ENCODE results near the gene DAAM2.

DAAM2 gene

DNA sequence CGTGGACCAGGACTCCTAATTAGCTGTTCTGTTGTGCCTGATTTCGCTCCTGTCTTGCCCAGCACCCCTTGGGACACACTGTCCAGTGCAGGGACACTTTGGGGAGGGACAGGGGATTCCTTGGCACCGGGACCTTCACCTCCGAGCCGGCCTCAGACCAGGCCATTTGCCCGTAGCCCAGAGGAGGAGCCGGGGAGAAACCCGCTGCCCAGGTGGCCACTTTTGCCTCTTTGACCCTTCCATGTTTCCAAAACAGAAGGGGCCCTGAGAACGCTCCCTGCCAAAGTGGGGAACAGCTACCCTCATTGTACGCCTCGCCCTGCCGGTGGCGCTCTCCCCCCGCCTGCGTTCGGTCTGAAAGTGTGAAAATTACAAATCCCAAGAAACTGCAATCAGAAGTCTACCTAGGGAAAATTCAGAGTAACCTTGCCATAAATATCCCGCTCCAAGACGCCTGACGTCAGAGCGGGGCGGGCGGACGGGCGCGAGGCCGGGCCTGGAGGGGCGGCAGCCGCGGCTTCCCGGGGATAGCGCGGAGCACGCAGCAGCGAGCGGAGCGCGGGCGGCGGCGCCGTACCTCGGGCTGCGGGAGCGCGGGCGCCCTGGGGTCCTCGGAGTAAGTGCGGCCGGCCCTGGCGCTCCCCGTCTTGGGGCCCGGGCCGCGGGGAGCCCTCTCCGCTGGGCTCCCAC is at the start of gene DAAM2:
Gene DAAM2 (plus strand): TSS at position 527 of the 690 bp plus-strand sequence. CDS start 63,927 bp downstream, outside the sequence.
- in situ Hi-C loops (cut with HindIII; ENCODE audit: low sequenced_read_pairs): no loop called here

DNA sequence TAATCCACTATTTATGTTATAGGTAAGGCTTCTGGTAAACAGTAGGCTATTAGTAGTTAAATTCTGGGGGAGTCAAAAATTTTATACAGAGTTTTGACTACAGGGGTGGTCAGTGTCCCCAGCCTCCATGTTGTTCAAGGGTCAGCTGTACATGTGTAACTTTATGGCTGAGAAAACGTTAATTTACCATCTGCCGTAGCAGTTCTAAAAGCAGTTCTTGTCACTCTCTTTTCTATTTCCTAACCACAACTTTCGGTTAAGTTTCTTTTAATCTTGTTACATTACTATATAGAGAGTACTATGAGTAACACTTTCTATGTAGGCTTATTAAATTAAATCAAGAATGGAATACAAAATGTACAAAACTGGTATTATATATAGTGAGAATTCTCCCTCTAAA is 45.4 kb upstream of the DAAM2 start:
- in situ Hi-C loops (cut with HindIII; ENCODE audit: low sequenced_read_pairs): no loop called here

DNA sequence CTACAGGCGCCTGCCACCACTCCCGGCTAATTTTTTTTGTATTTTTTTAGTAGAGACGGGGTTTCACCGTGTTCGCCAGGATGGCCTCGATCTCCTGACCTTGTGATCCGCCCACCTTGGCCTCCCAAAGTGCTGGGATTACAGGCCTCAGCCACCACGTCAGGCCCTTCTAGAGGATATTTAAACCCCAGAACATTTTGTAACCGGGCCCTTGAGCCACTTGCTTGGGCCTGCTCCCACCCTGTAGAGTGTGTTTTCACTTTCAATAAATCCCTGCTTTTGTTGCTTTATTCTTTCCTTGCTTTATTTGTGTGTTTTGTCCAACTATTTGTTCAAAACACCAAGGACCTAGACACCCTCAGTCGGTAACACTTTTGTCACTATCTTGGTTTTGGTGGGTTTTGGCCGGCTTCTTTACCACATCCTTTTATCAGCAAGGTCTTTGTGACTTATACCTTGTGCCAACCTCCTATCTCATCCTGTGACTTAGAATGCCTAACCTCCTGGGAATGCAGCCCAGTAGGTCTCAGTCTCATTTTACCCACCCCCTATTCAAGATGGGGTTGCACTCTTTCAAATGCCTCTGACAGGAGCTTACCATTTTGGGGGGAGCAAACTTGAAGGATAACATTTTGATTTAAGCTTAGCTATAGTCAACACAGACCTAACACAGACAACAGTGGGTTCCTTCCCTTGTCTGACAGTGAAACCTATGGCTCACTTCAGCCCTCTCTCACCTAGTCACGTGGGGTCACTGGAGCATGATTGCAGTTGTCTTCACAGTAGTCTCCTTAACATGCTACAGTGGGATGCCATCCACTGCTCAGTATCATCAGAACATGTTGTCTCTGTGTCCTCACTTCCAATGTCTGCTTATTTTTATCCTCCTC is 39.1 kb upstream of the DAAM2 start:
- in situ Hi-C loops (cut with HindIII; ENCODE audit: low sequenced_read_pairs): loop anchor here (10.0 kb wide), 1 partner anchor 268 kb away; no protein-coding TSS in a partner anchor

DNA sequence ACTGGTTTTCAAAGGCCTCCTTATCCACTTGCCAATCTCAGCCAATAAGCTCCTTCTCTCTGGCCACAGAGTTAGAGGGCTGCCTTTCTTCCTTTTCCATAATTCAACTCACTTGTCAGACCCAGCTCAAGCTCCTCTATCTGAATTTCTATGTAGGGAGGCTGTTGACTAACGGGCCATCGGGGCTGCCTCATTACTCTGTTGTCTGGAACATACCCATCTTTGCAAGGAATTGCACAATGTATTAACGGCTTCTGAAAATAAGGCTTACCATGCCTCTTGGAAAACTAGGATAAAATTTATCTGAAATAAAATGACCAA is 38.5 kb upstream of the DAAM2 start:
- in situ Hi-C loops (cut with HindIII; ENCODE audit: low sequenced_read_pairs): loop anchor here (10.0 kb wide), 1 partner anchor 269 kb away; no protein-coding TSS in a partner anchor

DNA sequence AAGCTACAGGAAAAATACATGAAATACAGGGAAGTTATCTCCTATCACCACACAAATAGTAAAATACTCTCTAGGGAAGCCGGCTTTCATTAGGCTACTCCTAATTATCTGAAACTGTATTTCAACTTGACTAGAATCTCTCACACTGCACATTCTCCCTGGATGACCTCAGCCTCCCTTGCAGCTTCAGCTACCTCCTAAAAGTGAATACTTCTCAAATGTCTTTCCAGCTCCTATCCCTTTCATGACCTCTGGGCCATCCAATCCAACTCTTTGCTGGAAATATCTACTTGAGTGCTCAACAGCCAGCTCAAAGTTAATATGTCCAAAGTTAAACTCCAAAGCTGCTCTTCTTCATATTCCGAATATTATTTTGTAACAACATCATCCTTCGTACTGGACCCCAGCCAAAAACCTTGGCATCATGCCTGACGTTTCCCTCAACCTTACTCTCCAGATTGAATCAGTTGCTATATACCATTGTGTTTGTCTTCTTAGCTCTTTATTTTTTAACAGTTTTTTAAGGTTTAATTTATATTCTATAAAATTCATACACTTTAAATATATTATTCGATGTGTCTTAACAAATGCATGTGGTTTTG is 37.6 kb upstream of the DAAM2 start:
- in situ Hi-C loops (cut with HindIII; ENCODE audit: low sequenced_read_pairs): loop anchor here (5.0 to 10.0 kb wide), 2 partner anchors 52 to 270 kb away; no protein-coding TSS in a partner anchor

DNA sequence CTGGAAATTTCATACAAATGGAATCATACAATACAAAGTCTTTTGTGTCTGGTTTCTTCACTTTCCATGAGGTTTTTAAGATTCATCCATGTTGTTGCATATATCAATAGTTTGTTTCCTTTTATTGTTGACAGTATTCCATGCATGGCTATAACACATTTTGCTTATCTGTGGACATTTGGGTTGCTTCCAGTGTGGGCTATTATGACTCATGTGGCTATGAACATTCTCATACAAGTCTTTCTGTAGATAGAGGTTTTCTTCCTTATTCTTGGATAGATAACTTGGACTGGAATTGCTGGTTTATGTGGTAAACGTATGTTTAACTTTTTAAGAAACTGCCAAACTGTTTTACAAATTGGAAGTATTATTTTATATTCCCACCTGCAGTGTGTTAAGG is 36.9 kb upstream of the DAAM2 start:
- in situ Hi-C loops (cut with HindIII; ENCODE audit: low sequenced_read_pairs): loop anchor here (5.0 to 10.0 kb wide), 2 partner anchors 53 to 270 kb away; no protein-coding TSS in a partner anchor

DNA sequence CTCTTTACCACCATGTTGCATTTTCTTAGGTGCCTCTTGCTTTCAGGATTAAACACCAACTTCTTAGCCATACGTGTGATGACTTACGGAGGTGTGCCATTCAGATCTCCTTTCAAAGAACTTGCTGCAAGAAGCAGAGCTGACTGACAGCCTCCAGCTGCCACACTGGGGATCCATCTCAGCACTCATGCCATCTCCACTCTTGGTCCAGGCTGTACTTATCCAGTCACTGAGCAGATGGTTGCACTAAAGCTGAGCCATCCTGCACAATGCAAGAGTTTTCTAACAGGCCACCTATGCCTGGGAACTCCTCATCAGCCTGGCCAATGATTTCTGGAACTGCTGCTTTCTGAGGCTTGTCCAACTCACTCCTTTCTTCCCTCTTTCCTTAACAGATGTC is 35.6 kb upstream of the DAAM2 start:
- in situ Hi-C loops (cut with HindIII; ENCODE audit: low sequenced_read_pairs): loop anchor here (5.0 to 10.0 kb wide), 2 partner anchors 54 to 272 kb away; no protein-coding TSS in a partner anchor

DNA sequence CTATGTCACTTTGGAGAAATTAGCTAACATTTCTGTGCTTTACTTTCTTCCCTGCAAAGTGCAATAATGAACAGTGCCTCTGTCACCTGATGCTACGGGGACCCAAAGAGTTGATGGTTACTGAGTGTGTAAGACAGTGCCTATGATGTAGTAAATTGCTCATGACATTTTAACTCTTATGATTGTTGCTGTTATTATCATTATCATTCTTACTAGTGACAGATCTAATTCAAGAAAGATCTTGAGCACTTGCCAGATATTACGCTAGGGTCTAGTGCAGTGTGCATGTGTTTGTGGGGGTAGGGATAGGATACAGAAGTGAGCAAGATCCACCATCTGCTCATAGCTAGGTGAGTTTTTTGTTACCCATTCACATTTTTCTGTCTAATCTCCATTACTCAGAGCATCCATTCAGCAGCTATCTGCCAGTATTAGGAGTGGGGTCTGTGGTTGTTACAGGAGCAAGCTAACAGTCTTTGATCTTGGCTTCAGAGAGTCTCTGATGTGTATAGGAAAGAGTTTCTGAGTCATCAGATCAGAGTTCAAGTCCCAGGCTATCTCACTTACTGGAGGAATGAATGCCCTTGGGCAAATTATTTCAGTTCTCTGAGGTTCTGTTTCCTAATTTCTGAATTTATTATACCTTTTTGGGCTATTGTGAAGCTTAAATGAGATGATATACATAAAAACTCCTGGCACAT is 33.1 kb upstream of the DAAM2 start:
- in situ Hi-C loops (cut with HindIII; ENCODE audit: low sequenced_read_pairs): loop anchor here (5.0 to 10.0 kb wide), 2 partner anchors 57 to 274 kb away; no protein-coding TSS in a partner anchor

DNA sequence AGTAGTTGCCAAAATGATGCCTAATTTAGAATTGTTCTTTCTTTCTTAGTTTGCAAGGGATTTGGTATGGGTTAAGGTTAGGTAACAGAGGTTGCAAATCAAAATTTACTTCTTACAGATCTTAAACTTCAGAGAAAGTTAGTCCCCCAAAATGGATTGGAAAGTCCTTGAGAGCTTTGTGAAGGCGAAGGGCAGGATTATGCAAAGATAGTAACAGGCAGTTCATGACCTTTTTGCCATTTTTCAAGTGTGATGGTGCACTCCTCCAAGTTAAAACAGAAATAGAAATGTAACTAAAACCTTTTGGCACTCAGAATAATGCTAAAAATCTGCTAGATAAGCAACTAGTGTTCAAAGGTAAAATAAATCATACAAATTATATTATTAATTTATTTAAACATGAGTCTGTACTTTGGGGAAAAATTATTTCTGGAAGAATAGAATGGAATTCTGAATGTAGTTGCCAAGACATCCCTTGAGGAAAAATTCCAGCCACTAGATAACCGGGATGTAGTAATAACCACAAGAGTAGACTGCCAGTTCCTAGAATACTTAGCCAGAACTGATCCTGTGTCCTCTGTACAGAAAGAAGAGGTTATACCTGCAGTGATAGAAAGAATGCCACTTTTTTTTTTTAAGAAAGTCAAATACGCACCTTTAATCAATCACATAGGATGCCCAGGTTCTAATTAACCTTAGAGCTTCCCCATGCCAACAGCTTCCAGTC is 31.8 kb upstream of the DAAM2 start:
- in situ Hi-C loops (cut with HindIII; ENCODE audit: low sequenced_read_pairs): no loop called here

DNA sequence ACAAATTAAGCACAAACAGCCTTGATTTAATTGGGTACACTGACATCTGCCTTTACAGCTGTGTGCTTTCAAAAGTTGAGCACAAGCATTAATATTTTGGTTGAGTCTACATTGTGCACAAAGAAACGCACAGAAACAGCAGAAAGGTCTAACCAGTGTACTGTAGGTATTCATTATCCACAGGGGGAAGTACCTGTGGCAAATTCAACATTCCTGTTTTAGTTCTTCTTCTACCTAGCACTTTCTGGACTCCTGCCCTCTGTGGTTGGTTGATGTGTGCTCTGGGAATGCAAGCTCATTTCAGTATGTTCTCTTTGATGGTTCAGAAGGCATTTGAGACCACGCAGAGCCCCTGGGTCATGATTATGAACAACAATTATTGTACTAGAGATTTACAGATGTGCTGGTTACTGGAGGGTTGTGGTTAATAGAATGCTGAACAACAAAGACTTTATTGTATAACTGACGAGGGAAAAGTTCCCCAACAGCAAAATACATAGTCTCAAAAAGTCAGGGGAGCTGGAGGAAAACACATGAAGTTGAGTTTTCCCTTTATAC is 26.6 kb upstream of the DAAM2 start:
- in situ Hi-C loops (cut with HindIII; ENCODE audit: low sequenced_read_pairs): no loop called here

DNA sequence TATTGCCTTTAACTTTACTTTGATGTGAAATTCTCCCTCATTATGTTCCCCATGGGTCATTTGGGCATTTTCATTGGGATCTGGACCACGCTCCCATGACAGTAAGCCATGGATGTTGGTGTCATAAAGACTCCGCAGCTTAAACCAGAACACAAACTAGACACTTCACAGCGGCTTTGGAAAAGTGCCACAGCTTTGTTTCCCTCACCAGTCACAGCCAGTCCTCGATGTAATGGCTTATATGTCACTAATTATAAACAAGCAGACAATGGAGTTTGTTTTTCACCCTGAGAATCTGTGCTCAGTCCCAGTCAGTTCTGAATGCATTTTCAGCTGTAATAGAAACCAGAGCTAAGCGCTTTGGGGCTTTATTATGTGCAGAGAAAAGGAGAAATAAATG is 23.2 kb upstream of the DAAM2 start:
- in situ Hi-C loops (cut with HindIII; ENCODE audit: low sequenced_read_pairs): no loop called here

DNA sequence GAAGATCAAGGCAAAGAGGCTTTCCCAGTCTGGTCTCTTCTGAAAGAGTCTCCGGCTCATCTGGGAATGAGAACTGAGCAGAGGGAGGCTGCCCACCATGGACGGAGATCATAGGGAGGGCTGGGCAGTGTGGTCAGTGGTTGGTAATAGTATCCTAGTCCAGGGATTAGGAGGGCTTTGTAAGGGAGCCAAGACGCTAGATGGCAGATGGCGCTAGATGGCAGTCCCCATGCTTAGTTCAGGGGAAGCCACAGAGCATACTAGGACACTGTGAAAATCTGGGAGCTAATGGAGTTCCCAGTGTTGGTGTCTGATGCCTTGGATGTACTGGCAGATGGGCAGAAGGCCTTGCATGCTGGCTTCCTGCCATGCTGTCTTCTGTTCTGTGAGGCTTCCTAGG is 21.7 kb upstream of the DAAM2 start:
- in situ Hi-C loops (cut with HindIII; ENCODE audit: low sequenced_read_pairs): no loop called here

DNA sequence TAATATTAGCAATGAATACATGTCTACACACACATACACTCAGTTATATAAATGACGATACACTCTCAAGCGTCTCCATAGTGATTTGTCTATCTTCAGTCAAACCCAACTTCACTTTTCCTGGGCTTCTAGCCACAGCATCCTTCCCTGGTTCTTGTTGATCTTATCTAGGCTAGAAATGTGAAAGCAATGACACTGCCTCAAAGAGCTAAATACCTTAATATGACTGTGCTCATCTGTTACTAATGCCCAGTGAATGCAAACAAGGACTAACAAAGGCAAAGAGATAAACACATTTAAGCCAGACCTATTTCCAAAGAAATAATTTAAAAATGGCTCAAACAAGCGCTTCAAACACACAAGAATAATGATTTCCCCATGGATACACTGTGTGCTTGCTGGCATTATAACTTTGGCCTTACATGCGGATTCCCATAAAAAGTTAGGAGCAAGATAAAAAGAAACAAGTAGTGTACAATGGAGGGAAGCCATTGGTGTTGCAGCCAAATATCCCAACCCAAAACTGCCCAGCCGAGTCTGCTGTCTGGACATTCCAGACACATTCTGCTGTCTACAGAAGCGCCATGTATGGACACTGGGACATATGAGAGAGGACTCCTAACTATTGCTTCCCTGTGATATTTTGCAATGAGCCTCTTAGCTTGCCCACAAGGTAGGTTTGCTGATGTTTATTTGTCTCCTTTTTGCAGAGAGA is 19.5 kb upstream of the DAAM2 start:
- in situ Hi-C loops (cut with HindIII; ENCODE audit: low sequenced_read_pairs): no loop called here

DNA sequence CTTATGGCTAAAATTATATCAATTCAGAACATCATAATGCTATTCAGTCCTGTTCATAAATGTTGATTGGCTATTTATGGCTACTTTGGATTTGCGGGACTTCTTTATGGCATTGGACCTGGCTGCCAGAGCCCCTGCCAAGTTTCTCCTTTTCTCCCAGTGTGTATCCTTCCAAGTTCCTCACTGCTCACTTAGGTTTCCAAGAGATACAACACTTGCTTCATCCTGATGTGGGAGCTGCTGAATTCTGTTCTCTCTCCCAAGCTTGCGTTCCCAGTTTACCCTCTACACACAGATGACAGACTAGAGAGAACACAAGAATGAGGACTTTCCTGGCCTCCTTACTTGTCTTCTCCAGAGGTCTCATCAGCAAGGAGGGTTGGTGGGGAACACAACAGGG is 18.4 kb upstream of the DAAM2 start:
- in situ Hi-C loops (cut with HindIII; ENCODE audit: low sequenced_read_pairs): no loop called here

DNA sequence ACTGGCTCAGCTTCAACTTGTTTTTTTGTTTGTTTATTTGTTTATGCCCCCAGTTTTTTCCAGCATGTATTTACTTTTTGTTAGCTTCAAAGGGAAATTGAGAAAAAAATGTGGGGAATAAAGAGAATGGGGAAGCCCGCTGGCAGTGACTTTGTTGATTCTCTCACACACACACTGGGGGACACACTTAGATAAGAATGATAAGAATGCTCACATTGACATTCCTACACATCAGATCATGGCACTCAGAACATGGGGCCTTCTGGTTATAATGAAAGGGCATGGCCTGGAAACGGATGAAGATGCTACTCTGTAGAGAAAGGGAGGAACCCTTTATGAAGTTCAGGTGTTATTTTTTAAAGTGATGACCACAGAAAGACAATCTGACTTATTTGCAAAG is 15.6 kb upstream of the DAAM2 start:
- in situ Hi-C loops (cut with HindIII; ENCODE audit: low sequenced_read_pairs): no loop called here

DNA sequence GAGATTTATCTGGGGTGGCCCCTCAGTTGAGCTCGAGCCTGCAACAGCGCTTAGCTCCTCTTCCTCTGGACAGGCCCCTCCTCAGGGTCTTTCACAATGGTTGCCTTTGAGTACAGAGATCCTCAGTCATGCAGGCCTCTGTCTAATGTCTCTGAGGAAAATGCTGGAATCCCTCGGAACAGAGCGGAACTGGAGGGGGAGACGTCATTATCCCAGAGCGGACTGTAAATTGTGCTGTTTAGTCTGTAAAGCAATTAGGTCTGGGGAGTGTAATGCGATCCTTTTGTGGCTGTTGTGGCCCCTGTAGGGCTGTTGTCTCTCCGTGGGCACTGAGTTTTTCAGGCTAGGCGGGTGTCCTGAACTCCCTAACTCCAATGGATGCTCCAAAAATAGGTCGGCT is 15.0 kb upstream of the DAAM2 start:
- in situ Hi-C loops (cut with HindIII; ENCODE audit: low sequenced_read_pairs): no loop called here

DNA sequence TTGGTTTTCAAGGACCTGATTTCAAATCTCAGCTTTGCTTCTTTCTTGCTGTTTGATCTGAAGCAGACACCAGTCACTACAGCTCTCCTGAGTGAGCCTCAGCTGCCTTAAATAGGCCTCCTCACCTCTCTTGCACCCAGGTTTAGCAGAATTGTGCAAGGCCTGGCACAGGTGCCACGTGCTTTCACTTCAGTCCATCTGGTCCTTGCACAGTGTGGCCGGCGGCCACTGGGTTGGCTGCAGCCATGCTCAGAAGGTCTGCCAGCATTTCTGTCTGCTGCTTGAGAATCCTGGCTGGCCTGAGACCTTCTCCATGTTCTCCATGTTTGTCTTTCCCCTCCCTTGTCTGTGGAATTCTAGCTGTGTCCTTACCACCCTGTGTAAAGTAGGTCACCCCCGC is 14.5 kb upstream of the DAAM2 start:
- in situ Hi-C loops (cut with HindIII; ENCODE audit: low sequenced_read_pairs): no loop called here

DNA sequence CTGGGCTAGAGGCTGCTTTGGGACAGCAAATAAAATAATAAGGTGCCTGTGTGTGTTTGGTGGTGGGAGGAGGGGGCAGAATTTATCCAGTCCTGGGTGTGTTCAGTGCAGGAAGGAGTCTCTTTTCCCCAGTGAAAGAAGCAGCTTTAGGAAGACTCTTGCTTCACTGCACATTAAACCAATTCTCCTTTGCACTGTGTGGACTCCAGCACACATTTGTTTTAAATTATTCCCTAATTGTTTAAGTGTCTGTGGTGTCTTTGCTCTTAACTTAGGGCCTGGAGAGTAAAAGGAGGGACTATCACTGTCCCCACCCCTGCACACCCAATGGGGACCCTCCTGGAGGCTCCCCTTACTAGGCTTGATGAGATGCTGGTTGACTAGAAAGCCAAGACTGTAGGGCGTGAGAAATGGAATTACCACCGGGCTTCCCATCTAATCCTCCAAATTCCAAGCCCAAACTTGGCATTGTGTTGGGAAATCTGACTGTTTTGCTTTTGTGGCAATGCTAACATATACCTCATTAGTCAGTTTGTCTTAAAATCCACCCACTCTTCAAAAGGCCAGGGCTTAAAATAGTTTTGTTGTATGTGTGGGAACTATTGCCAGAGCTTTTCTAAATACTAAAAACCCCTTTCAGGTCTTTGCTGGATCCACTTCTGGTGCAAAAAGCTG is 13.5 kb upstream of the DAAM2 start:
- in situ Hi-C loops (cut with HindIII; ENCODE audit: low sequenced_read_pairs): no loop called here

DNA sequence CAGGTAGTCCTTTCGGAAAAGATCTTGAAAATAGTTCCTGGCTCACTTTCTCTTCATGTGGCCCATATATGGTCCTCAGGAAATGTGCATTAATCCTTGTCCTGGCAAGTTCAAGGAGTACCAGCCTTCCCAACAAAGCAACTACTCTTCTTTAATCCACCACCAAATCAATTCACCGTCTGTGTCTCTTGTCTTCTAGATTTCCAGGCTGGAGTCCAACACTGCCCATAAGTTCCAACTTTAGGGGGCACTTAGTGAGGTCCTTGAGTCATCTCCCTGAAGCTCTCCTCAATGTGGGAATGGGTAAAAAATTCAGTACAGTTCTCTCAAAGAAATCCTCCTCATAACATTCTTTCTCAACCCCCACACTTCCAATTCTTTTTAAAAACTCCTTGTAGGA is 6.9 kb upstream of the DAAM2 start:
- in situ Hi-C loops (cut with HindIII; ENCODE audit: low sequenced_read_pairs): no loop called here

All from endothelial cell of hepatic sinusoid (primary cell).